ENCODE data around the gene CD109. TPM values are rescaled to one million over a fixed set of nuclear protein-coding genes. Genes with fewer than 3 reads are reported as not detected.
"Not testable (repeated sequence)": the region's sequence is repeated elsewhere in the genome, so short reads cannot be mapped to it uniquely, and the experiment has no call there.

CD109 gene
- polyA plus RNA-seq, 1 donor from 2014 or later: 0.07 TPM

- no peaks in the 10 kb centered on the region for H4K20me1 ChIP-seq (ENCODE audit: insufficient read depth)
- H3K4me3 ChIP-seq (ENCODE audit: low read length): no peak overlapping the region
- no peak overlapping the region for H3K4me2 ChIP-seq (ENCODE audit: low read length)
- TF ChIP-seq, protein P1, sequence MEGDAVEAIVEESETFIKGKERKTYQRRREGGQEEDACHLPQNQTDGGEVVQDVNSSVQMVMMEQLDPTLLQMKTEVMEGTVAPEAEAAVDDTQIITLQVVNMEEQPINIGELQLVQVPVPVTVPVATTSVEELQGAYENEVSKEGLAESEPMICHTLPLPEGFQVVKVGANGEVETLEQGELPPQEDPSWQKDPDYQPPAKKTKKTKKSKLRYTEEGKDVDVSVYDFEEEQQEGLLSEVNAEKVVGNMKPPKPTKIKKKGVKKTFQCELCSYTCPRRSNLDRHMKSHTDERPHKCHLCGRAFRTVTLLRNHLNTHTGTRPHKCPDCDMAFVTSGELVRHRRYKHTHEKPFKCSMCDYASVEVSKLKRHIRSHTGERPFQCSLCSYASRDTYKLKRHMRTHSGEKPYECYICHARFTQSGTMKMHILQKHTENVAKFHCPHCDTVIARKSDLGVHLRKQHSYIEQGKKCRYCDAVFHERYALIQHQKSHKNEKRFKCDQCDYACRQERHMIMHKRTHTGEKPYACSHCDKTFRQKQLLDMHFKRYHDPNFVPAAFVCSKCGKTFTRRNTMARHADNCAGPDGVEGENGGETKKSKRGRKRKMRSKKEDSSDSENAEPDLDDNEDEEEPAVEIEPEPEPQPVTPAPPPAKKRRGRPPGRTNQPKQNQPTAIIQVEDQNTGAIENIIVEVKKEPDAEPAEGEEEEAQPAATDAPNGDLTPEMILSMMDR (IDR thresholded peaks at IDR 0.05; ENCODE audit: poor library complexity, severe bottlenecking): no peak
- no peak for TF ChIP-seq EP300 (conservative IDR thresholded peaks at IDR 0.05; ENCODE audit: poor library complexity, severe bottlenecking)
- TF ChIP-seq TAF1 (IDR thresholded peaks at IDR 0.05; ENCODE audit: low read depth): no peak
- no peak for TF ChIP-seq REST (IDR thresholded peaks at IDR 0.05; ENCODE audit: borderline replicate concordance)
- TF ChIP-seq MXI1 (conservative IDR thresholded peaks at IDR 0.05; ENCODE audit: poor library complexity, severe bottlenecking): no peak
- TF ChIP-seq POLR2AphosphoS5 (IDR thresholded peaks at IDR 0.05): no peak
- TF ChIP-seq SMC3 (conservative IDR thresholded peaks at IDR 0.05; ENCODE audit: poor library complexity): no peak
- TF ChIP-seq EZH2 (IDR thresholded peaks at IDR 0.05; ENCODE audit: borderline replicate concordance, insufficient read depth, low read length, poor library complexity, severe bottlenecking): no peak
- TF ChIP-seq RAD21 (conservative IDR thresholded peaks at IDR 0.05): no peak
- no peaks in the 10 kb centered on the region for H3K9me3 ChIP-seq (ENCODE audit: low read length)
- no peaks in the 10 kb centered on the region for H3K9me2 ChIP-seq (ENCODE audit: insufficient read depth, low read length)
- no peak overlapping the region for H2AFZ ChIP-seq (ENCODE audit: low read depth, low read length)
- H3K9ac ChIP-seq (ENCODE audit: low read length): no peak overlapping the region
- H3K36me3 ChIP-seq (ENCODE audit: insufficient read depth, low read length): no peaks in the 10 kb centered on the region
- no peaks in the 10 kb centered on the region for H3K27me3 ChIP-seq (ENCODE audit: insufficient read depth, low read depth, low read length)
- H3K79me2 ChIP-seq (replicated peaks; ENCODE audit: insufficient read depth, low read length): no peaks in the 10 kb centered on the region
- H3F3A ChIP-seq (ENCODE audit: insufficient read depth, low read length, poor library complexity, severe bottlenecking): no peaks in the 10 kb centered on the region
- no peak overlapping the region for H3K27ac ChIP-seq (ENCODE audit: low read length)
Measured at GRCh38 chr6:73719046-73719445, 23.0 kb downstream of the CD109 start.

DNA sequence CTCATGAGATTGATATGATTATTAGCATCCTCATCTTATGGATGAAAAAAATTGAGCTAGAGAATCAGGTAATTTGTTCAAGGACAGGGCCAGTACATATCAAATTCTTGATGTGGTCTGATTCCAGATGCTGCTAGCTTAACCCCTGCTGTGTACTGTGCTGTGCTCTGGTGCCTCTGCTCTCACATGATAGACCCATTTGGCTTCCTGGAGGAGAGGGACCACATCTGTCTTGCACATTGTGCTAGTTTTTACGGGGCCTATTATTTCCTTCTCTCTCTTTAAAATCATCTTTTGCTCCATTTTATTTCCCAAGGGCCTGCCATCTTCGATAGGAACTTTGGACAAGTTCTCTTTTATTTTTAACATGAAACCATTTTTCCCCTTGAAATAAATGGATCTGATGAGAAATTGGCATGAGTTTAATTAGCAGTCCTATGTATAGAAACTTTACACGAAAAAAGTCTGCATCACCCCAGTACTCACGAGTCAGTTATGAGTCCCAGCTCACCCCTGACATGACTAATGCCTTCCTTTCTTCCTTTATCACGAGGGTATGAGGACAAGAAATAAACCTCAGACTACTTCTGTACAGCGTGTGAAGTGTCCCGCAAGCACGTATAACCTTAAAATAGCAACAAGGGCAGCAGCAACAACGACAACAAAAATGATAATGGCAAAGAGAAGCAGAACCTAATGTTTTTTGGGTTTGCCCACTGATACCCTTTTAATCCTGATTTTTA is 26.5 kb downstream of the CD109 start:
- no peak overlapping the region for H3K27ac ChIP-seq (ENCODE audit: low read length)
- no peaks in the 10 kb centered on the region for H4K20me1 ChIP-seq (ENCODE audit: insufficient read depth)
- no peaks in the 10 kb centered on the region for H3F3A ChIP-seq (ENCODE audit: insufficient read depth, low read length, poor library complexity, severe bottlenecking)
- TF ChIP-seq EP300 (conservative IDR thresholded peaks at IDR 0.05; ENCODE audit: poor library complexity, severe bottlenecking) (no peak), RAD21 (conservative IDR thresholded peaks at IDR 0.05) (no peak), REST (IDR thresholded peaks at IDR 0.05; ENCODE audit: borderline replicate concordance) (no peak), SMC3 (conservative IDR thresholded peaks at IDR 0.05; ENCODE audit: poor library complexity) (no peak), MXI1 (conservative IDR thresholded peaks at IDR 0.05; ENCODE audit: poor library complexity, severe bottlenecking) (no peak), EZH2 (IDR thresholded peaks at IDR 0.05; ENCODE audit: borderline replicate concordance, insufficient read depth, low read length, poor library complexity, severe bottlenecking) (no peak), TAF1 (IDR thresholded peaks at IDR 0.05; ENCODE audit: low read depth) (no peak), POLR2AphosphoS5 (IDR thresholded peaks at IDR 0.05) (no peak)
- TF ChIP-seq, protein P1 (IDR thresholded peaks at IDR 0.05; ENCODE audit: poor library complexity, severe bottlenecking): no peak
- H3K4me2 ChIP-seq (ENCODE audit: low read length): no peak overlapping the region
- H3K27me3 ChIP-seq (ENCODE audit: insufficient read depth, low read depth, low read length): no peaks in the 10 kb centered on the region
- H3K4me3 ChIP-seq (ENCODE audit: low read length): no peak overlapping the region
- no peak overlapping the region for H3K9ac ChIP-seq (ENCODE audit: low read length)
- no peaks in the 10 kb centered on the region for H3K79me2 ChIP-seq (replicated peaks; ENCODE audit: insufficient read depth, low read length)
- H3K36me3 ChIP-seq (ENCODE audit: insufficient read depth, low read length): no peaks in the 10 kb centered on the region
- no peak overlapping the region for H2AFZ ChIP-seq (ENCODE audit: low read depth, low read length)
- H3K9me2 ChIP-seq (ENCODE audit: insufficient read depth, low read length): no peaks in the 10 kb centered on the region
- no peaks in the 10 kb centered on the region for H3K9me3 ChIP-seq (ENCODE audit: low read length)

GRCh38 chr6:73723480-73723879 is 27.5 kb downstream of the CD109 start:
- not testable (repeated sequence) for H2AFZ ChIP-seq (ENCODE audit: low read depth, low read length); H3K27ac ChIP-seq (ENCODE audit: low read length); H3K27me3 ChIP-seq (ENCODE audit: insufficient read depth, low read depth, low read length); H3K36me3 ChIP-seq (ENCODE audit: insufficient read depth, low read length); H3K79me2 ChIP-seq (replicated peaks; ENCODE audit: insufficient read depth, low read length); H3K9me3 ChIP-seq (ENCODE audit: low read length); H4K20me1 ChIP-seq (ENCODE audit: insufficient read depth); H3K9me2 ChIP-seq (ENCODE audit: insufficient read depth, low read length); H3F3A ChIP-seq (ENCODE audit: insufficient read depth, low read length, poor library complexity, severe bottlenecking); H3K9ac ChIP-seq (ENCODE audit: low read length); H3K4me3 ChIP-seq (ENCODE audit: low read length); H3K4me2 ChIP-seq (ENCODE audit: low read length)
